Measurements from ENCODE around the gene SPEN.

DNA sequence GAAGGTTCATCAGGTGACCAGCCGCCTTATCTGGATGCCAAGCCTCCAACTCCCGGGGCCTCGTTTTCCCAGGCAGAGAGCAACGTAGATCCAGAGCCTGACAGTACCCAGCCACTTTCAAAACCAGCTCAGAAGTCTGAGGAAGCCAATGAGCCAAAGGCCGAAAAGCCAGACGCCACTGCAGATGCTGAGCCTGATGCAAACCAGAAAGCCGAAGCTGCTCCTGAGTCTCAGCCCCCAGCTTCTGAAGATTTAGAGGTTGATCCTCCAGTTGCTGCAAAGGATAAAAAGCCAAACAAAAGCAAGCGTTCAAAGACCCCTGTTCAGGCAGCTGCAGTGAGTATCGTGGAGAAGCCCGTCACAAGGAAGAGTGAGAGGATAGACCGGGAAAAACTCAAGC is 83.9 kb downstream of the SPEN start:
- TF ChIP-seq, protein P1, sequence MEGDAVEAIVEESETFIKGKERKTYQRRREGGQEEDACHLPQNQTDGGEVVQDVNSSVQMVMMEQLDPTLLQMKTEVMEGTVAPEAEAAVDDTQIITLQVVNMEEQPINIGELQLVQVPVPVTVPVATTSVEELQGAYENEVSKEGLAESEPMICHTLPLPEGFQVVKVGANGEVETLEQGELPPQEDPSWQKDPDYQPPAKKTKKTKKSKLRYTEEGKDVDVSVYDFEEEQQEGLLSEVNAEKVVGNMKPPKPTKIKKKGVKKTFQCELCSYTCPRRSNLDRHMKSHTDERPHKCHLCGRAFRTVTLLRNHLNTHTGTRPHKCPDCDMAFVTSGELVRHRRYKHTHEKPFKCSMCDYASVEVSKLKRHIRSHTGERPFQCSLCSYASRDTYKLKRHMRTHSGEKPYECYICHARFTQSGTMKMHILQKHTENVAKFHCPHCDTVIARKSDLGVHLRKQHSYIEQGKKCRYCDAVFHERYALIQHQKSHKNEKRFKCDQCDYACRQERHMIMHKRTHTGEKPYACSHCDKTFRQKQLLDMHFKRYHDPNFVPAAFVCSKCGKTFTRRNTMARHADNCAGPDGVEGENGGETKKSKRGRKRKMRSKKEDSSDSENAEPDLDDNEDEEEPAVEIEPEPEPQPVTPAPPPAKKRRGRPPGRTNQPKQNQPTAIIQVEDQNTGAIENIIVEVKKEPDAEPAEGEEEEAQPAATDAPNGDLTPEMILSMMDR (IDR thresholded peaks at IDR 0.05; ENCODE audit: poor library complexity): no peak
- TF ChIP-seq EZH2 (IDR thresholded peaks at IDR 0.05; ENCODE audit: borderline replicate concordance): no peak
- no peak for TF ChIP-seq EZH2phosphoT487 (IDR thresholded peaks at IDR 0.05; ENCODE audit: low read depth, severe bottlenecking, unreplicated experiment)
